T-helper 1 cell treated with Interleukin-12 subunit alpha and Interleukin-12 subunit beta and Interleukin-4 antibody, amounts not matched to agents 30 μg/mL and 1 μg/mL, for 36 hours (primary cell): ENCODE results near the gene OR10Z1.

ENCODE experiments used
- H3K27ac Mint-ChIP-seq: one replicate; pipeline ENCODE4 v1.8.0; 2021; ENCODE audit warnings: mild to moderate bottlenecking, mixed read lengths
- H3K27me3 Mint-ChIP-seq: one replicate; pipeline ENCODE4 v1.8.0; 2021; ENCODE audit warnings: low read depth, mixed read lengths
- H3K36me3 Mint-ChIP-seq: one replicate; pipeline ENCODE4 v1.8.0; 2021; ENCODE audit warnings: low read depth, mixed read lengths
- H3K4me1 Mint-ChIP-seq: one replicate; pipeline ENCODE4 v1.8.0; 2021; ENCODE audit warnings: low read depth, mixed read lengths
- H3K4me3 Mint-ChIP-seq: one replicate; pipeline ENCODE4 v1.8.0; 2021; ENCODE audit warnings: mild to moderate bottlenecking, moderate library complexity, mixed read lengths
- H3K9me3 Mint-ChIP-seq: one replicate; pipeline ENCODE4 v1.8.0; 2021; ENCODE audit warnings: mixed read lengths

Gene OR10Z1

DNA sequence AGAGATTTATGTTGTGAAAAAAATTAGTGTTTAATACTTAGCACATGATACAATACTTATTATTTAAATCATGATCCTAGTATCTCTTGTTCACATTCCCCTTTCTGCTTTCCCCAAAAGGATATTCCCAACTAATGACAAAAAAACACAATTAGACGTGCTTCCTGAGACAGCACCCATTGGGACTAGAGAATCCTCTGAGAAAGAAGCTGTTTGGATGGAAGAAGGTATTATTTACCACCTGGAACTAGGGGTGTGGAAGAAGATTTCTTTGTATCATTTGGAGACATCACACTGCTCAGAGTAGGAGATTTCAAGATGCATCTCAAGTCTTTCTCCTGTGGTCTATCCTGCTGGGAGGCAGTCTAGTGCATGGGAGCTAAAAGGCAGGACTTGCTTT is at the start of gene OR10Z1:
Gene OR10Z1, plus strand, starts transcription at position 301 of the 400 bp plus-strand sequence. CDS start 1,171 bp downstream, outside the sequence.
- Mint-ChIP-seq H3K27ac (no peak within 1 kb of the TSS), H3K4me3 (no peak within 1 kb of the TSS), H3K9me3 (no peaks in the 10 kb centered on the region), H3K36me3 (no peaks in the 10 kb centered on the region), H3K27me3 (no peaks in the 10 kb centered on the region), H3K4me1 (no peaks in the 10 kb centered on the region)

- Mint-ChIP-seq H3K4me1 (no peaks in the 10 kb centered on the region), H3K27ac (no peak overlapping the region), H3K36me3 (no peaks in the 10 kb centered on the region), H3K27me3 (peaks cover 7% of the 10 kb centered on the region), H3K9me3 (no peaks in the 10 kb centered on the region), H3K4me3 (no peak overlapping the region)
These were observed 45.4 kb upstream of the OR10Z1 start for GRCh38 chr1:158559696-158560095.

GRCh38 chr1:158563853-158564252 is 41.2 kb upstream of the OR10Z1 start:
- H3K4me3 Mint-ChIP-seq: no peak overlapping the region
- no peaks in the 10 kb centered on the region for H3K9me3 Mint-ChIP-seq
- H3K27ac Mint-ChIP-seq: no peak overlapping the region
- H3K36me3 Mint-ChIP-seq: no peaks in the 10 kb centered on the region
- H3K4me1 Mint-ChIP-seq: no peaks in the 10 kb centered on the region
- H3K27me3 Mint-ChIP-seq: peaks cover 7% of the 10 kb centered on the region

DNA sequence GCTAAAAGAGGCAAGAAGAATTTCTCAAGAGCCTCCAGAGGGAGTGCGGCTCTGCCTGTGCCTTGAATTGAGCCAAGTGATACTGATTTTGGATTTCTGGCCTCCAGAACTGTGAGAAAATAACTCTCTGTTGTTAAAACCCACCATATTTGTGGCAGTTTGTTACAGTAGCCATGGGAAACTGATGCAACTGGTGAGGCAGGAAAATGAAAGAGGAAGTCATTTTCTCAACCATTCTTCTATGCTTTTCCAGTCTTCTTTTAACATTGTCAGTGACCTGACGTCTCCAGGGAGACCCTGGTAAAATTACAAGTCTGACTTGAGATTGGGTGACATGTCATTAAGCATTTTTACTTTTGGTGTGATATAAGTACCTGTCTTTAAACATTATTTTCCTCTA is 40.5 kb upstream of the OR10Z1 start:
- Mint-ChIP-seq H3K4me1 (no peaks in the 10 kb centered on the region), H3K27ac (no peak overlapping the region), H3K4me3 (no peak overlapping the region), H3K36me3 (no peaks in the 10 kb centered on the region), H3K27me3 (peaks cover 7% of the 10 kb centered on the region), H3K9me3 (no peaks in the 10 kb centered on the region)

DNA sequence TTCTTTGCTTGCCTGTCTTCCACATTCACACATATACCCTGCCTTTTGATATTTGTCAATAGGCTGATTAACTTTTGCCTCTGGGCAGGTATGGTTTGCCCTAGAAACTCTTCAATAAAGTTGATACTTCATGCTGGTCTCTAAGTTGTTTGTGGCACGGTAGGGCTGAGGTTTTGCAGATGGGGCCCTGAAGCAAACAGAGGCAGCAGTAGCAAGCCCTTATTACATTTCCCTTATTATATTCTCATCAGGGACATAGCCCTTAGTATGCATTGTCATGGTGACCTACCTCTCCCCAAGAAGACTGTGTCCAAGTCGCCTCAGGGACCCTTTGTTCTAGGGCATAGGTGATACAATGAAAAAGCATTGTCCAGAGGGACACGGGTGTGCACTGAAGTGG is 34.6 kb upstream of the OR10Z1 start, which contains the start of gene OR6P1:
Gene OR6P1, minus strand, starts transcription at position 101 of the 400 bp plus-strand sequence. CDS start 6,976 bp downstream, outside the sequence.
- no peaks in the 10 kb centered on the region for H3K36me3 Mint-ChIP-seq

DNA sequence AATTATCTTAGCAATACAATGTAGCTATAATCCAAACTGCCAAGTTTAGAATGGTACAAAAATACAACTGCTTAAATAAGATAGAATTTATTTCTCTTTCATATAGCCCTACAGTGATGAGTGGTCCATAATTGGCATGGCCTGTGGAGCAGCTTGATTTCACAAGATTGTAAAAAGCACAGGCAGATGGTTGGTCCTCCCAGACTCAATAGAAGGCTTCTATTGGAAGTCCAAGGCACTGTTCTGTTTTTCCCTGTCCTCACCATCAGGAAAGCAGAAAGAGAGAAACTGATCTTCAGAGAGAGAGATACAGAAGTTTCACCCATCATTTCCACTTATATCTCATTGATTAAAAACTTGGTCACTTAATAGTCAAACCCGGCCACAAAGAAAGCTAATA is 32.8 kb upstream of the OR10Z1 start:
- no peaks in the 10 kb centered on the region for H3K9me3 Mint-ChIP-seq
- no peaks in the 10 kb centered on the region for H3K36me3 Mint-ChIP-seq
- H3K4me1 Mint-ChIP-seq: no peaks in the 10 kb centered on the region
- no peak overlapping the region for H3K4me3 Mint-ChIP-seq
- no peaks in the 10 kb centered on the region for H3K27me3 Mint-ChIP-seq
- H3K27ac Mint-ChIP-seq: no peak overlapping the region

More for the DNA sequence above, 34.6 kb upstream of the OR10Z1 start, which contains the start of gene OR6P1:
- Mint-ChIP-seq H3K9me3 (no peaks in the 10 kb centered on the region), H3K4me1 (no peaks in the 10 kb centered on the region), H3K27ac (no peak within 1 kb of the TSS), H3K4me3 (no peak within 1 kb of the TSS), H3K27me3 (no peaks in the 10 kb centered on the region)

DNA sequence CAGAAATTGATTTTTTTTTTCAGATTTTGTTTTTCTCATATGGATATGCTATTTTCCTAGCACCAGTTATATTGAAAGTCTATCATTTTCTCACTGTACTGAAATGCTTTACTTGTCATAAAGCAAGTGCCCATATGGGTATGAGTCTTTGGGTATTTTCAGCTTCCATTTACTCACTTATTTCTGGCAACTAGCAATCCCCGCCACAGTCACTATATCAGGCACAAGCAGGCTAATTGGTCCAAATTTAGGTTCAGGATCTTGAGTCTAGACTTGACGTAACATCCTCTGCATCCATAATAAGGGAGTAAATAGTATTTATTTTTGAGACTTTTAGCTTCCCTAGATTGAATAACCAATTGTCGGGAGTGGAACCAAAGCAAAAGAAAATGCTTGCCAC is 27.5 kb upstream of the OR10Z1 start:
- Mint-ChIP-seq H3K9me3 (no peaks in the 10 kb centered on the region), H3K4me3 (no peak overlapping the region), H3K27me3 (no peaks in the 10 kb centered on the region), H3K4me1 (no peaks in the 10 kb centered on the region), H3K36me3 (no peaks in the 10 kb centered on the region), H3K27ac (no peak overlapping the region)

DNA sequence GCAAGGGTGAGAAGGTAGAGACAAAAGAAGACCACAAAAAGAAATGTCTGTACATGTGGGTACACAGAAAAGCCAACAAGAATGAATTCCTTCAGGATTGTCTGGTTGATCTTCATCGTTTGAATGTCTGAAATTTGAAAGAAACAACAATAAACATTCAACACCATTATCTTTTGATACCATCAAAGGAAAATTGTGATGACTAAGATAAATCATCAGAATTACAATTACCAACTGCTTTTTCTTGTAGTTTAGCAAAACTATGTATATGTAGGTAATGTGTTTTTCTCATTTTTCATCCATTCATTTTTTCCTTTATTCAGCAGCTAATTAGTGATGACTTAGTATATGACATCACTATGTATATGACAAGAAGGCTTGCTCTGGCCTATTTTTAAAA is 25.3 kb upstream of the OR10Z1 start, which contains the start of gene OR10X1:
Gene OR10X1, minus strand, starts transcription at position 167 of the 400 bp plus-strand sequence. Its CDS starts 0 bp downstream, at position 167.
- Mint-ChIP-seq H3K27me3 (no peaks in the 10 kb centered on the region), H3K27ac (no peak within 1 kb of the TSS), H3K36me3 (no peaks in the 10 kb centered on the region), H3K4me3 (no peak within 1 kb of the TSS), H3K4me1 (no peaks in the 10 kb centered on the region), H3K9me3 (no peaks in the 10 kb centered on the region)

- H3K4me3 Mint-ChIP-seq: no peak overlapping the region
- no peak overlapping the region for H3K27ac Mint-ChIP-seq
- H3K9me3 Mint-ChIP-seq: peaks cover 4% of the 10 kb centered on the region
- no peaks in the 10 kb centered on the region for H3K4me1 Mint-ChIP-seq
- H3K27me3 Mint-ChIP-seq: no peaks in the 10 kb centered on the region
- no peaks in the 10 kb centered on the region for H3K36me3 Mint-ChIP-seq
These were observed 21.1 kb upstream of the OR10Z1 start for GRCh38 chr1:158583962-158584361.

GRCh38 chr1:158586942-158587341 is 18.1 kb upstream of the OR10Z1 start:
- Mint-ChIP-seq H3K27ac (no peak overlapping the region), H3K36me3 (no peaks in the 10 kb centered on the region), H3K27me3 (no peaks in the 10 kb centered on the region), H3K4me3 (no peak overlapping the region), H3K9me3 (peaks cover 4% of the 10 kb centered on the region), H3K4me1 (no peaks in the 10 kb centered on the region)

GRCh38 chr1:158600735-158601134 is 4.3 kb upstream of the OR10Z1 start:
- Mint-ChIP-seq H3K27ac (no peak overlapping the region), H3K4me3 (no peak overlapping the region), H3K36me3 (no peaks in the 10 kb centered on the region), H3K9me3 (peaks cover 15% of the 10 kb centered on the region), H3K4me1 (no peaks in the 10 kb centered on the region), H3K27me3 (no peaks in the 10 kb centered on the region)

GRCh38 chr1:158607296-158607695 is 2.2 kb downstream of the OR10Z1 start:
- H3K4me1 Mint-ChIP-seq: no peaks in the 10 kb centered on the region
- H3K9me3 Mint-ChIP-seq: no peaks in the 10 kb centered on the region
- no peaks in the 10 kb centered on the region for H3K36me3 Mint-ChIP-seq
- H3K4me3 Mint-ChIP-seq: no peak overlapping the region
- H3K27me3 Mint-ChIP-seq: no peaks in the 10 kb centered on the region
- H3K27ac Mint-ChIP-seq: no peak overlapping the region

DNA sequence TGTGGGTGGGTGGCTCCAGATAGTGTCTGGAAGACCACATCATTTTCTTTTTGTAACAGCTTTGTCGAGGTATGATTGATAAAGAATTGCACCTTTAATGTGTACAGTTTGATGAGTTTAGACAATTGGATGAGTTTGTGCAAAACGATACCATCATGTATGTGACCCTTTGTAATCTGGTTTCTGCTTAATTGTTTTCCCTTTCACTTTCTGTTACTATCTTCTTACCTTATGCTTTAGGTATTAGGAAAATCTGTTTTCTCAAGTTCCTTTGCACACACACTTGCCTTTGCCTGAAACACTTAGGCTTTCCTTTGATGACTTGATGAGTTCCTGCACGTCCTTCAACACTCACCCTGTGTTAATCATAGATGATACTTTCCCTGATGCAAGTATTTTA is 6.8 kb downstream of the OR10Z1 start:
- H3K4me1 Mint-ChIP-seq: no peaks in the 10 kb centered on the region
- peaks cover 4% of the 10 kb centered on the region for H3K27me3 Mint-ChIP-seq
- no peaks in the 10 kb centered on the region for H3K36me3 Mint-ChIP-seq
- H3K9me3 Mint-ChIP-seq: no peaks in the 10 kb centered on the region
- H3K4me3 Mint-ChIP-seq: no peak overlapping the region
- H3K27ac Mint-ChIP-seq: no peak overlapping the region

DNA sequence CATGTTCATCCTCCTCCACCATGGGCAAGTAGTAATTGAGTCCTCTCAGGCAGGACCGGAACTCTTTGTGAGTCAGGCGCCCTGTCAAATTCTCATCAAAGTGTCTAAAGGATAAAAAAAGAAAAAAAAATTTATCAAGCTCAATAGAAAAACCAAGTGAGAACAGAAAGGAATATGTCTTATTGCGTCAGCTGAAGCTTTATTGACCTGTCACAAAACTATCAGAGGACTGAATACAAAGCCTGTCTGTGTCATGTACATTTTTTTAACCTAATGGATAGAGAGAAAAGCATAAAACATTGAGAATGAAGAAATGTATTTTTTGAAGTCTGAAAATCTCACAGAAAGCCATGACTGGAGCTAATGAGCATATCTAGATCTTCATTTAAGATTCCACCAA is 8.7 kb downstream of the OR10Z1 start:
- Mint-ChIP-seq H3K36me3 (no peaks in the 10 kb centered on the region), H3K27me3 (peaks cover 4% of the 10 kb centered on the region), H3K9me3 (no peaks in the 10 kb centered on the region), H3K4me3 (no peak overlapping the region), H3K27ac (no peak overlapping the region), H3K4me1 (no peaks in the 10 kb centered on the region)

DNA sequence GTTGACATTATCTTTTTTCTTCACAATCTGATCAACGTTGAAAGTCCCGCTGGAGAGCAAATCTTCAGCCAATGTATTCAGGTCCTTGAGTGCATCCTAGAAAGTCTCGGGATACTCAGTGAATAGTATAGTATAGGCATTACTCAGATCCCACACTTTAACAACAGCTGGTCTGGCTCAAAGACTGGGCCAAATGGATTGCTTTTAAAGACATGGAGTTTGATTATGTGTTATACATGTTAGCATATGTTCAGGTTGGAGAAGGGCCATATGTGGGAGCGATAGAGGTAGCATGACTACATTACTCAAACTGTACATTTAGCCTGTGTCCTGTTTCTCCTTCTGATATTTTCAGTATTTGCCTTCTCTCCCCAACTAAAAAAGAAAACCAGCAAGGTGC is 33.1 kb downstream of the OR10Z1 start:
- H3K4me1 Mint-ChIP-seq: no peaks in the 10 kb centered on the region
- H3K27ac Mint-ChIP-seq: no peak overlapping the region
- H3K27me3 Mint-ChIP-seq: no peaks in the 10 kb centered on the region
- no peaks in the 10 kb centered on the region for H3K36me3 Mint-ChIP-seq
- H3K9me3 Mint-ChIP-seq: no peaks in the 10 kb centered on the region
- no peak overlapping the region for H3K4me3 Mint-ChIP-seq

DNA sequence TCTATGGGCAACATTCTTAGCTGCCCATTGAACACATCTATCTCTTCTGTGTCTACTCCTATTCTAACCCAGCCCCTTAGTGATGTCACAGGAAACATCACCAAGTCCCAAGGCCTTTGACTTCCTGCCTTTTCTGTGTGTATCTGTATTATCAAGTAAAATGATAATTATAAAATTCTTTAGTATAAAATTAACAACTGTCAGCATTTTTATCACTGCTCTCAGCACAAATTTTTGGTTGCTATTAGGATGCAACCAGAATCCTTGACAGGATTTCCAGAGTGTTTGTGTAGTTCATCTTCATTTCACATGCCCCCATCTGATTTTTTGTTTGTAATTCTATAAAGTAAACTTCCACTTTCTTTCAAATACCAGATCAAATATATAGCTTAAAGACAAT is 33.8 kb downstream of the OR10Z1 start:
- H3K4me3 Mint-ChIP-seq: no peak overlapping the region
- H3K36me3 Mint-ChIP-seq: no peaks in the 10 kb centered on the region
- H3K27ac Mint-ChIP-seq: no peak overlapping the region
- H3K4me1 Mint-ChIP-seq: no peaks in the 10 kb centered on the region
- no peaks in the 10 kb centered on the region for H3K9me3 Mint-ChIP-seq
- no peaks in the 10 kb centered on the region for H3K27me3 Mint-ChIP-seq
